ENCODE results near the gene ADARB2. TPM values are rescaled to one million over a fixed set of nuclear protein-coding genes. Genes with fewer than 3 reads are reported as not detected.

Gene ADARB2
- total RNA-seq, 4 donors from 2014 or later = 0.80 to 4.9 (median 2.3) TPM

GRCh38 chr10:1600861-1601260 lies 136.5 kb downstream of the ADARB2 start:
- Histone ChIP-seq H3K27ac (no peak overlapping the region), H3K27me3 (peaks cover 5% of the 10 kb centered on the region), H3K36me3 (no peaks in the 10 kb centered on the region), H3K4me3 (no peak overlapping the region), H3K4me1 (no peaks in the 10 kb centered on the region), H3K9me3 (no peaks in the 10 kb centered on the region)
- 60 to 71% methylated on average over 1 to 9 of the region's 9 CpGs for WGBS, 2 donors (ENCODE audit: low coverage in 1 of 2)
- intact Hi-C loops (cut with DNase I; ENCODE audit: low total_unique reads) (no loop called here), in situ Hi-C loops (cut with MboI; ENCODE audit: low pct_ligation_motif_present in 1 of 4, low pct_unique_long_range_greater_than_20kb in 1 of 4, low sequenced_read_pairs in 3 of 4) (no loop called here)
- DNase-seq = no peak
- no peak for TF ChIP-seq EP300 (IDR thresholded peaks at IDR 0.05; ENCODE audit: low read depth)
- TF ChIP-seq POLR2A (IDR thresholded peaks at IDR 0.05) = no peak
- TF ChIP-seq CTCF (IDR thresholded peaks at IDR 0.05) = no peak
- TF ChIP-seq POLR2AphosphoS5 (IDR thresholded peaks at IDR 0.05) = no peak

GRCh38 chr10:1598393-1599153 lies 138.8 kb downstream of the ADARB2 start:
- Histone ChIP-seq H3K9me3 (no peaks in the 10 kb centered on the region), H3K4me1 (no peaks in the 10 kb centered on the region), H3K4me3 (no peak overlapping the region), H3K27ac (no peak overlapping the region), H3K36me3 (no peaks in the 10 kb centered on the region), H3K27me3 (no peaks in the 10 kb centered on the region)
- intact Hi-C loops (cut with DNase I; ENCODE audit: low total_unique reads) (no loop called here), in situ Hi-C loops (cut with MboI; ENCODE audit: low pct_ligation_motif_present in 1 of 4, low pct_unique_long_range_greater_than_20kb in 1 of 4, low sequenced_read_pairs in 3 of 4) (no loop called here)
- DNase-seq = no peak
- no peak for TF ChIP-seq EP300 (IDR thresholded peaks at IDR 0.05; ENCODE audit: low read depth)
- TF ChIP-seq CTCF (IDR thresholded peaks at IDR 0.05) = no peak
- no peak for TF ChIP-seq POLR2AphosphoS5 (IDR thresholded peaks at IDR 0.05)
- TF ChIP-seq POLR2A (IDR thresholded peaks at IDR 0.05) = no peak
- 73 to 87% methylated on average over 5 to 20 of the region's 20 CpGs for WGBS, 2 donors (ENCODE audit: low coverage in 1 of 2)

- WGBS, 2 donors (ENCODE audit: low coverage in 1 of 2) = 50 to 81% methylated on average over 1 of the region's 1 CpG
- in situ Hi-C loops (cut with MboI; ENCODE audit: low pct_ligation_motif_present in 1 of 4, low pct_unique_long_range_greater_than_20kb in 1 of 4, low sequenced_read_pairs in 3 of 4) = no loop called here
These were observed 139.8 kb downstream of the ADARB2 start for GRCh38 chr10:1597370-1598146.

More at GRCh38 chr10:1597370-1598146, 139.8 kb downstream of the ADARB2 start:
- Histone ChIP-seq H3K36me3 (no peaks in the 10 kb centered on the region), H3K27ac (no peak overlapping the region), H3K9me3 (no peaks in the 10 kb centered on the region), H3K27me3 (no peaks in the 10 kb centered on the region), H3K4me3 (no peak overlapping the region), H3K4me1 (no peaks in the 10 kb centered on the region)
- TF ChIP-seq EP300 (IDR thresholded peaks at IDR 0.05; ENCODE audit: low read depth) (no peak), CTCF (IDR thresholded peaks at IDR 0.05) (no peak)
- DNase-seq = no peak
- intact Hi-C loops (cut with DNase I; ENCODE audit: low total_unique reads) = no loop called here
